Urinary bladder (tissue), 4 donors: Measurements from ENCODE around the gene PFKFB3. TPM values are rescaled to one million over a fixed set of nuclear protein-coding genes. Genes with fewer than 3 reads are reported as not detected.

Experiments used
- DNase-seq: peaks from one replicate; pipeline ENCODE4 v3.0.0-alpha.2; 2015; ENCODE audit errors: extremely low spot score
- H3K27ac ChIP-seq: one replicate; pipeline ENCODE4 v1.5.1; 2013; ENCODE audit warnings: low read depth, mild to moderate bottlenecking, moderate library complexity
- H3K36me3 ChIP-seq: one replicate; pipeline ENCODE4 v1.6.1; 2013; ENCODE audit warnings: mild to moderate bottlenecking, moderate library complexity; ENCODE audit not compliant: insufficient read depth
- H3K4me1 ChIP-seq: one replicate; pipeline ENCODE4 v1.6.1; 2013; ENCODE audit warnings: mild to moderate bottlenecking, moderate library complexity; ENCODE audit not compliant: insufficient read depth
- H3K4me3 ChIP-seq: one replicate; pipeline ENCODE4 v1.5.1; 2013; ENCODE audit warnings: low read depth, low read length
- WGBS: extraction: QIAGEN DNeasy Blood & Tissue Kit; methylation state at CpG from one replicate; pipeline ENCODE4 v1.1.7; 2013; 5-methylcytosine and 5-hydroxymethylcytosine counted together
- polyA plus RNA-seq: library from polyadenylated mRNA; stranded (reverse); fragments of 200-250 nt; gene quantifications from one replicate; pipeline ENCODE4 v1.2.3, GENCODE V29; 2013
- total RNA-seq: library from RNA; depleted of rRNA; stranded (reverse); fragments of >200 nt; gene quantifications from one replicate; pipeline ENCODE4 v1.2.3, GENCODE V29; 2014
- donor health status: healthy with polysubstance abuse.
- donor health status: healthy.

The PFKFB3 gene
- total and polyA plus RNA-seq, 2 donors = 6.5 to 31.8 TPM

DNA sequence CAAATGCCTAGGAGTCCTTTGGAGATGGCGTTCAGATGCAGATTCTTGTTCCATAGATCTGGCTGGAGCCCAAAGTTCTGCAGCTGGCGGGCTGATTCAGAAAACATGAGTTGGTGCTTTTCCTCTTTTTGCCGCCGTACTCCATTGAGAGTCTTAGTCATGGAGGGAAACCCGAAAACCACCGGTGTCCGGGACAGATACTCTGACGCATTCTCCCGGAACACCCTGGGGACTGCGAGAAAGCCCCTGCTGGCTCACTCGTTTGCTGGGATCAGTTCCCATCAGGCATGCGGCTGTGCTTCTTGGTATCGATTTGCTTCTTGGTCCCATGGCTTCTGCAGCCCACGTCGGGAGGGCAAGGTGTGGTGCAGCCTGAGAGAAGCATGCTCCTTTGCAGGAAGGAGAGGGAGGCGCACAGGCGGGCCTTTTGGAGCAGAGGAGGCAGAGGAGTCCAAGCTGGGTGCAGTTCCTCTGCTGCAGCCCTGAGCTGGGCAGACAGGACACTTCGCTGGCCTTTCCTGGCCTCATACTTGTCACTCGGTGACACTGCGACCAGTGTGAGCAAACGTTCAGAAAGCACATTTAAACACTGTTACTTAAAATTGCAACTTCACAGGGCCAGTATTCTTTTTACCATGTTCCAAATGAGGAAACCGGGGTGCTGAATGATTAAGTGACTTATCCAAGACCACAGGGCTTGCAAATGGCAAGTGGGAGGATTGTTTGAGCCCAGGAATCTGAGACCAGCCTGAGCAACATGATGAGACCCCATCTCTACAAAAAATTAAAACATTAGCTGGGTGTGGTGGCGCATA lies 30.6 kb upstream of the PFKFB3 start:
- Histone ChIP-seq H3K4me1 (no peaks in the 10 kb centered on the region), H3K4me3 (no peak overlapping the region), H3K27ac (no peak overlapping the region), H3K36me3 (no peaks in the 10 kb centered on the region)
- WGBS = 62% methylated on average over 23 of the region's 23 CpGs
- DNase-seq = no peak

DNA sequence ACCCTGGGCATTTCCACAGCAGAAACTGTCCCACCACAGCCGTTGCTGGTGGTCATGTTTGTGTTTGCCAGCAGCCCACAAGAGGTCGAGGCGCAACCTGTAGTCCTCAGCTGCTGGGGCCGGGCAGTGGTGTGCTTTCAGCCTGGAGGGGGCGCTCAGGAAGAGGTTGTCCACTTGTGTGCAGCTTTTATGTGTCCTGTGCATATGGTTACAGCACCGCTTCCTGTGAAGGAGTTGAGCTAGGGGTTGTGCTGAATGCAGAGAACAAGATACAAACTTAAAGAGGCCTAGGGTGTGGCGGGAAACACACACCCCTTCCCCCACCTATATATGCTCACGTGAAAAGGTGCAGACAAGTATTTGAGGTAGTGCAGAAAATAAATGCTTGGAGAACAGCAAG lies 29.5 kb upstream of the PFKFB3 start:
- H3K27ac ChIP-seq = no peak overlapping the region
- 68% methylated on average over 8 of the region's 8 CpGs for WGBS
- H3K4me1 ChIP-seq = no peaks in the 10 kb centered on the region
- no peak for DNase-seq
- no peaks in the 10 kb centered on the region for H3K36me3 ChIP-seq
- no peak overlapping the region for H3K4me3 ChIP-seq

- H3K4me3 ChIP-seq = no peak overlapping the region
- H3K27ac ChIP-seq = no peak overlapping the region
- no peak for DNase-seq
- H3K4me1 ChIP-seq = no peaks in the 10 kb centered on the region
- H3K36me3 ChIP-seq = no peaks in the 10 kb centered on the region
- 92% methylated on average over 22 of the region's 22 CpGs for WGBS
Measured at GRCh38 chr10:6174201-6174874, 28.4 kb upstream of the PFKFB3 start.

DNA sequence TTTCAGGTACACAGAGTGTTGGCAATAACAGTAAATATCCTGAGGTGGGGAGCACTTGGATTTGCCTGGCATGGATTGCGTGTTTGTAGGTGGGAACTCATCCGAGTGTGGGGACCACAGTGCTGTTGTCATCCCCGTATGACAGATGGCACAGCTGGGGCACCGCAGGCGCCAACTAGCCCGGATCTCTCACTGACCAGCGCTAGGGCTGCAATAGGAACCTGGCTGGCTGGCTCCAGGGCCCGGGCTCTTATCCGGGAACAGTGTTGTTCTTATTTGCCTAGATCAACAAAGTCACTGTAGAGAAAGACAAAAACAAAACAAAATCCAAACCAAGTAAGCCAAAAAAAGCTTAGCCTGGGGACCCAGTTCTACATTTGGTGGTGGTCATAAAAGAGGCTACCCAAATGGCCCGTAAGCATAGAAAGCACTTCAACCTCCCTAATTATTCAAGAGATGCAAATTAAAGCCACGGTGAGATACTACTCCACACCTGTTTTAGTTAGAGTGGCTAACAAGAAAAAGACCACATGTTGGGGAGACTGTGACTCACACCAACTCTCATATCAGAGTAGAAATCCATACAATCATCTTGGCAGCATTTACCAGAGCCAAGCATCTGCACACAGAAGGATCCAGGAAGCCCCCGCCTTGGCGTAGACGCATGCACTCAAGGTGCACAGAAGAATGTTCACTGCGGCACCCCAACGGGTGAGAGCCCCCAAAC lies 27.2 kb upstream of the PFKFB3 start:
- DNase-seq = no peak
- no peaks in the 10 kb centered on the region for H3K36me3 ChIP-seq
- no peak overlapping the region for H3K27ac ChIP-seq
- 90% methylated on average over 16 of the region's 16 CpGs for WGBS
- H3K4me3 ChIP-seq = no peak overlapping the region
- H3K4me1 ChIP-seq = no peaks in the 10 kb centered on the region

DNA sequence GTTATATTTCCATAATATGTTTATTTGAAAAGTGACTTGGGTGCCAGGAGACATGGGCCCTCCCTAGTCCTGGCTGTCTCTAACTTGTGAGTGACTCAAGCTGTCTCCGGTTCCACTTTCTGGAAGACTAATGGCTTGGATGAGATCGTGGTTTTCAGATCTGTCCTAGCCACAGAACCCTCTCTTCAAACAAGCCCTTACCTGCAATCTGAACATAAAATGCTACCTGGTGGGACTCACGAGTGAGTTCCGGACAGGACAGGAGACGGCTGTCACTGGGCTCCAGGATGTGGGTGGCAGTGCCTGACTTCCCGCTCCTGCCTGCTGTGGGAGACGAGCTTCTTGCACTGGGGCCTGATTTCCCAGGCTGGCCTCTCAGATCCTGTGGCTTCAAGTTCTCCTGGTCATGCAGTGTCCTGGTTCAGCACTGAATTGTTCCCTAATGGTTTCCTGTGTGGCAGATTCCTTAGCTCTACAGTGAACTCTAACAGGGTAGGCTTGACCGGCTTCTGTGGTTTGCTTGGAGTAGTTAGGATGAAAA lies 26.0 kb upstream of the PFKFB3 start:
- H3K36me3 ChIP-seq = no peaks in the 10 kb centered on the region
- H3K4me1 ChIP-seq = no peaks in the 10 kb centered on the region
- no peak overlapping the region for H3K4me3 ChIP-seq
- no peak for DNase-seq
- WGBS = 65% methylated on average over 8 of the region's 8 CpGs
- H3K27ac ChIP-seq = no peak overlapping the region

DNA sequence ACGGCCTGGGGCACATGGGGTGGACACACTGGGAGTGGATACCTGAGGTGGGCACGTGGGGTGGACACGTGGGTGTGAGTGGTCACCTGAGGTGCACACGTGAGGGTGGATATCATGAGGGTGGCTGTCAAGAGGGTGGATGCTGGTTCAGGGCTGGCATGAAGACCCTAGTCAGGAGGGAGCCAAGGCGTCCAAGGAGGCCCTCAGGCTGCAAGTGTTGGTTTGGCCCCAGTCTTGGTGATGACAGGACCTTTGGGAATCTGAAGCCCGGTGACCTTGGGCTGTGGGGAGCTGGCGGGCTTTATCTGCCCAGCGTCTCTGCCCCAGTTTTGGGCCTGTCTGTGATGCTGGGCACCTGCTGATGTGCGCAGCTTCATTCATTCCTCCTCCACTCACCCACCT lies 24.9 kb upstream of the PFKFB3 start:
- no peaks in the 10 kb centered on the region for H3K36me3 ChIP-seq
- no peaks in the 10 kb centered on the region for H3K4me1 ChIP-seq
- WGBS = 89% methylated on average over 9 of the region's 9 CpGs

DNA sequence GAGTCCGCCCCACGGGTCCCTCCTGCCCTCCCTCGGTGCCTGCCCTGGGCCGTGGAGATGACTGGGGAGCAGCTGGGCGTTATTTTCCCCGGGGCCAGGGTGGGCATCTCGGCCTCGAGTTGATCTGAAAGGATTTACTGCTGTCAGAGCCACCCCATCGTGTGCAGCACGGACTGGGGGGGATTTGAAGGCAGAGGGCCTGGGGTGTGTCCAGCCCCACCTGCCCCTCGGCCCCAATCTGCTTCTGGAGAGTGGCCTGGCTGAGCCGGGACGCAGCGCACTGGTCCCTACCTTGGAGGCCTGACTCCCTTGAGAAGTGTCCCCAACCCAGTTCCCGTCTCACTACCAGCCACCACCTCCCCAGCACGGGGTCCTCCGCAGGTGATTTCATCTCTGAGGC lies 24.2 kb upstream of the PFKFB3 start:
- no peaks in the 10 kb centered on the region for H3K4me1 ChIP-seq
- 54% methylated on average over 17 of the region's 17 CpGs for WGBS
- H3K27ac ChIP-seq = no peak overlapping the region
- H3K36me3 ChIP-seq = no peaks in the 10 kb centered on the region
- H3K4me3 ChIP-seq = no peak overlapping the region
- DNase-seq = no peak

More for the DNA sequence above, 24.9 kb upstream of the PFKFB3 start:
- H3K27ac ChIP-seq = no peak overlapping the region
- H3K4me3 ChIP-seq = no peak overlapping the region
- DNase-seq = no peak

- Histone ChIP-seq H3K27ac (no peak overlapping the region), H3K4me1 (no peaks in the 10 kb centered on the region), H3K36me3 (no peaks in the 10 kb centered on the region), H3K4me3 (no peak overlapping the region)
- 30% methylated on average over 8 of the region's 8 CpGs for WGBS
- no peak for DNase-seq
Measured at GRCh38 chr10:6179078-6179477, 23.7 kb upstream of the PFKFB3 start.

DNA sequence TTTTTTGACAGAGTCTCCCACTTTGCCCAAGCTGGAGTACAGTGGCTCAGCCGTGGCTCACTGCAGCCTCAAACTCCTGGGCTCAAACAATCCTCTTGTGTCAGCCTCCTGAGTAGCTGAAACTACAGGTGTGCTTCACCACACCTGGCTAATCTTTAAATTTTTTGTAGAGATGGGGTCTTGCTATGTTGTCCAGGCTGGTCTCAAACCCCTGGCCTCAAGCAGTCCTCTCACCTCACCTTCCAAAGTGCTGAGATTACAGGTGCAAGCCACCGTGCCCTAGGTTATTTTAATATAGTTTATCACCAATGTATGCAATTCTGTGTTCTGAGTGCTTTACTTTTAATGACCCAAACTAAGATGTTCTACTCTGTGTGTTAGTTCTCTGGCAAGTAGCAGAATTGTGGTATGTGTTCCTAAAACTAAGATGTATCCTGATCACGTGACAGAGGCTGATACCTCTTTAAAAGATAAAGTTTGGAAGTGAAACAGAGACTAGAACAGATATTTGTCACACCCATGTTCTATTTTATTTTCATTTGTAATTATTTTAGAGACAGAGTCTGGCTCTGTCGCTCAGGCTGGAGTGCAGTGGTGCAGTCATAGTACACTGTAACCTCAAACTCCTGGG lies 22.1 kb upstream of the PFKFB3 start:
- 87% methylated on average over 4 of the region's 4 CpGs for WGBS
- no peak for DNase-seq
- no peak overlapping the region for H3K4me3 ChIP-seq
- H3K27ac ChIP-seq = no peak overlapping the region
- H3K36me3 ChIP-seq = no peaks in the 10 kb centered on the region
- no peaks in the 10 kb centered on the region for H3K4me1 ChIP-seq

DNA sequence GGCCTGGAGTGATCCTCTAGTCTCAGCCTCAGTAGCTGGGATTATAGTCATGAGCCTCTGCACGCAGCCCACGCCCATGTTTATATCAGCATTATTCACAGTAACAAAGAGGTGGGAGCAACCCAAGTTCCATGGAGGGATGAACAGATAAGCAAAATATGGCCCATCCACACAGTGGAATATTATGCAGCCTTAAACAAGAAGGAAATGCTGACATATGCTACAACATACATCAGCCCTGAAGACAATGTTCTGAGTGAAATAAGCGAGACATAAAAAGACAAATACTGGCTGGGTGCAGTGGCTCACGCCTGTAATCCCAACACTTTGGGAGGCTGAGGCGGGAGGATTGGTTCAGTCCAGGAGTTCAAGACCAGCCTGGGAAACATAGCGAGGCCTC lies 21.5 kb upstream of the PFKFB3 start:
- 97% methylated on average over 6 of the region's 6 CpGs for WGBS

GRCh38 chr10:6182454-6183098 lies 20.2 kb upstream of the PFKFB3 start:
- Histone ChIP-seq H3K36me3 (no peaks in the 10 kb centered on the region), H3K4me1 (no peaks in the 10 kb centered on the region), H3K27ac (no peak overlapping the region), H3K4me3 (no peak overlapping the region)
- no peak for DNase-seq
- 54% methylated on average over 16 of the region's 16 CpGs for WGBS

More for the DNA sequence above, 21.5 kb upstream of the PFKFB3 start:
- Histone ChIP-seq H3K36me3 (no peaks in the 10 kb centered on the region), H3K27ac (no peak overlapping the region), H3K4me3 (no peak overlapping the region), H3K4me1 (no peaks in the 10 kb centered on the region)
- no peak for DNase-seq

DNA sequence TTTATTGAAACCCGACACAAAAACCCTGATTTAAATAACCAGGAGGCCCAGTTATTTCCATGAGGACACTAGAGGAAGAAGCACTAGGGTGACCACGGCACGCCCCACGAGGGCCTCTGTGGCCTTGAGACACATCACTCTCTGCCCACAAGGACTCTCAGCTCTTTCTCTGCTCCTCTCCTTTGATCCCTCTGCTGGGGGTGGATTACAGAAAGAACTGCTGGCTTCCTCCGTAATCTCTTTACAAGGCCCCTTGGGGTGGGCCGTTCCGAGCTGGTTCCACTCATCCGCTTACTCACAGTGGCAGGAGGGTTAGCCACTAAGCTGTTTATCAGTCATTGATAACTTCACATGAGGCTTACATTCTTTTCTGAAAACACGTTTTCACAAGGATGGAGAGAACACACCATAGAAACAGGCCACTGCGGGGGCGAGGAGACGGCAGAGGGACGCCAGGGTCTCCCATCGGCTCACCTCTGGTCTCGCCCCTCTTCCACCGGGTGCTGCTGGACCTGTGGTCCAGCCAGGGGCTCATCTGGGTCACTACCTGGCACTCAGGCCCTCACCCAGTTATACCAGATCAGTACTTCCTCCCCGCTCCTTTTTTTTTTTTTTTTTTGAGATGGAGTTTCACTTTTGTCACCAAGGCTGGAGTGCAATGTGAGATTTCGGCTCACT lies 17.6 kb upstream of the PFKFB3 start:
- H3K4me3 ChIP-seq = no peak overlapping the region
- DNase-seq = no peak
- H3K27ac ChIP-seq = no peak overlapping the region
- WGBS = 81% methylated on average over 18 of the region's 18 CpGs
- H3K4me1 ChIP-seq = no peaks in the 10 kb centered on the region
- no peaks in the 10 kb centered on the region for H3K36me3 ChIP-seq
